Fibroblast of villous mesenchyme (primary cell): Measurements from ENCODE around the gene LIPG. TPM values are rescaled to one million over a fixed set of nuclear protein-coding genes. Genes with fewer than 3 reads are reported as not detected.
"Not testable (repeated sequence)": the region's sequence is repeated elsewhere in the genome, so short reads cannot be mapped to it uniquely, and the experiment has no call there.

ENCODE experiments used
- DNase-seq: peaks from one replicate; pipeline ENCODE4 v3.0.0-alpha.2; 2010; ENCODE audit warnings: low read depth
- H3K4me3 ChIP-seq: 2 replicates; pipeline ENCODE4 v1.5.1; 2011; ENCODE audit warnings: low read depth, mild to moderate bottlenecking, low read length
- CTCF ChIP-seq: IDR thresholded peaks from 2 replicates; pipeline ENCODE4 v1.5.1; 2012; ENCODE audit warnings: low read depth, mild to moderate bottlenecking, low read length; ENCODE audit not compliant: insufficient read depth
- total RNA-seq: library from RNA; depleted of rRNA; stranded (reverse); fragments of >200 nt; gene quantifications from 2 replicates; pipeline ENCODE4 v1.2.3, GENCODE V29; 2012

Gene LIPG
- total RNA-seq, result 0.86 and 1.3 TPM in 2 replicates

DNA sequence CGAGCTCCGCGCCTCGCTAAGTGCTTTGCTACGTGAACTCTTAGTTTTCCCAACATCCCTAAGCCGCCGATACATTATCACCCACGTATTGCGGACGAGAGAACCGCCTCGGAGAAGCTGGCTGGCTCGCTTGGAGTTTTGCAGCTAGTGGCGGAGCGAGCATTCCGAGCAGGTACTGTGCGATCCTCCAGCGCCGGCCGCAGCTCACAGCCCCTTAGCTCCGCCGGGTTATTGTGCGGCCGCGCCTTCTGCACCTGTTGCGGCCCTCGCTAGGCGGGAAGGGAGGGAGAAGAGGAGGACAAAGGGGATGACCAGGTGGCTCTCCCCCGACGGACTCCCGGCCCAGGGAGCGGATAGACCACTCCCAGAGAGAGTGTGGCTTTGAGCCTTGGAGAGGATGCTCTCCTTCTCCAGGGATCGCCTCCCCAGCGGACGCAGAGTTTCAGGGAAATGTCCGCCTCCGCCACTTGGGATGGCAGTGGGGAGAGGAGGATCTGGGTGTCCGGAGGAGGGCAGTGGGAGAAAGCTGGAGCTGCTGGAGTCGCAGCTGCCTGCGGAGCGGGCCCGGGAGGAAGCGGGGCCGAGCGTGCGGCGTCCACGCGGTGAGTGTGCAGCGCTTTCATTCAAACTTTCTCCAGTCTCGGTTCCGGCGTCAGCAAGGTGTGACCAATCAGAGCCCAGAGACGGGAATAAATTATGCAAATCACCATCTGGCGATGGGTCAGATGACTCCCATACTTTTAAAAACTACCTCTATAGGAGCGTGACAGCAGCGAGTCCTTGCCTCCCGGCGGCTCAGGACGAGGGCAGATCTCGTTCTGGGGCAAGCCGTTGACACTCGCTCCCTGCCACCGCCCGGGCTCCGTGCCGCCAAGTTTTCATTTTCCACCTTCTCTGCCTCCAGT, at the start of gene LIPG:
Gene LIPG, plus strand, starts transcription at position 769 of the 905 bp plus-strand sequence. CDS start 252 bp downstream, outside the sequence.
- peak; percentile 76 for DNase-seq
- H3K4me3 ChIP-seq, result peak within 1 kb of the TSS; percentile 58
- TF ChIP-seq CTCF, result no peak

DNA sequence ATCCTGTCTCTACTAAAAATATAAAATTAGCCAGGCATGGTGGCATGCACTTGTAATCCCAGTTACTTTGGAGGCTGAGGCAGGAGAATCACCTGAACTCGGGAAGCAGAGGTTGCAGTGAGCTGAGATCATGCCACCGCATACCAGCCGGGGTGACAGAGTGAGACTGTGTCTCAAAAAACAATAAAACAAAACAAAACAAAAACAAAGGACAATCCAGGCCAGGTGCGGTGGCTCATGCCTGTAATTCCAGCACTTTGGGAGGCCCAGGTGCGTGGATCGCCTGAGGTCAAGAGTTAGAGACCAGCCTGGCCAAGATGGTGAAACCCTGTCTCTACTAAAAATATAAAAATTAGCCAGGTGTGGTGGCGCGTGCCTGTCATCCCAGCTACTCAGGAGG, 49.0 kb upstream of the LIPG start:
- not testable (repeated sequence) for DNase-seq, H3K4me3 ChIP-seq

GRCh38 chr18:49514577-49514976, 47.3 kb upstream of the LIPG start:
- no peak overlapping the region for H3K4me3 ChIP-seq
- no peak for TF ChIP-seq CTCF
- no peak for DNase-seq

DNA sequence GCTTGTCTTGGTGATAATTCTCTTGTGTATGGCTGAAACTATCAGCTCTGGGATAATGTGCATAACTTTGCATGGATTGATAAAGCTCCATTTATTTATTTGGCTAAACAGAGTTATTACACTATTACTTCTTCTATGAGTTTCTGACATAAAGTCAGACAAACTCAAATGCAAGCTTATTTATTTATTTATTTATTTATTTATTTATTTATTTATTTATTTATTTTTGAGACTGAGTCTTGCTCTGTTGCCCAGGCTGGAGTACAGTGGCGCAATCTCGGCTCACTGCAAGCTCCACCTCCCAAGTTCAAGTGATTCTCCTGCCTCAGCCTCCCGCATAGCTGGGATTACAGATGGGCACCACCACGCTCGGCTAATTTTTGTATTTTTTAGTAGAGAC, 46.9 kb upstream of the LIPG start:
- not testable (repeated sequence) for DNase-seq, H3K4me3 ChIP-seq

- no peak overlapping the region for H3K4me3 ChIP-seq
- no peak for DNase-seq
- TF ChIP-seq CTCF, result no peak
Measured at GRCh38 chr18:49515516-49515915, 46.3 kb upstream of the LIPG start.

- DNase-seq, result no peak
- no peak overlapping the region for H3K4me3 ChIP-seq
- TF ChIP-seq CTCF, result no peak
Measured at GRCh38 chr18:49517483-49517882, 44.4 kb upstream of the LIPG start.

GRCh38 chr18:49519101-49519971, 42.5 kb upstream of the LIPG start:
- H3K4me3 ChIP-seq, result no peak overlapping the region
- TF ChIP-seq CTCF, result no peak
- peak; percentile 7 for DNase-seq
